ENCODE measurements around the gene PRPF19. TPM values are rescaled to one million over a fixed set of nuclear protein-coding genes. Genes with fewer than 3 reads are reported as not detected.

The PRPF19 gene
- total and polyA plus RNA-seq, 5 donors = 31.5 to 43.4 (median 36.9) TPM

- no peak for ATAC-seq
- WGBS = 51% methylated on average over 16 of the region's 16 CpGs
- Histone ChIP-seq H3K27me3 (ENCODE audit: control insufficient read depth, insufficient read depth) (no peaks in the 10 kb centered on the region), H3K4me1 (ENCODE audit: control insufficient read depth, insufficient read depth, low read length) (no peaks in the 10 kb centered on the region), H3K9me3 (ENCODE audit: control insufficient read depth, low read length) (no peaks in the 10 kb centered on the region), H3K27ac (ENCODE audit: low read length) (no peak overlapping the region), H3K4me3 (ENCODE audit: low read length) (no peak overlapping the region)
- intact Hi-C loops (cut with DNase I) = no loop called here
- DNase-seq = peak in 2 of 3 donors; percentile 19 to 32
Measured at GRCh38 chr11:60863550-60864521, 42.5 kb downstream of the PRPF19 start.

- Histone ChIP-seq H3K4me1 (ENCODE audit: control insufficient read depth, insufficient read depth, low read length) (no peaks in the 10 kb centered on the region), H3K27me3 (ENCODE audit: control insufficient read depth, insufficient read depth) (no peaks in the 10 kb centered on the region), H3K27ac (ENCODE audit: low read length) (no peak overlapping the region), H3K4me3 (ENCODE audit: low read length) (no peak overlapping the region), H3K9me3 (ENCODE audit: control insufficient read depth, low read length) (no peaks in the 10 kb centered on the region)
- intact Hi-C loops (cut with DNase I) = no loop called here
- WGBS = 91% methylated on average over 9 of the region's 9 CpGs
- ATAC-seq = no peak
- peak in 1 of 3 donors; percentile 24 for DNase-seq
Measured at GRCh38 chr11:60862171-60862570, 44.2 kb downstream of the PRPF19 start.

- Histone ChIP-seq H3K27me3 (ENCODE audit: control insufficient read depth, insufficient read depth) (no peaks in the 10 kb centered on the region), H3K27ac (ENCODE audit: low read length) (no peak overlapping the region), H3K4me3 (ENCODE audit: low read length) (no peak overlapping the region), H3K4me1 (ENCODE audit: control insufficient read depth, insufficient read depth, low read length) (no peaks in the 10 kb centered on the region), H3K9me3 (ENCODE audit: control insufficient read depth, low read length) (no peaks in the 10 kb centered on the region)
- ATAC-seq (no peak), DNase-seq (peak in 1 of 3 donors; percentile 15)
- intact Hi-C loops (cut with DNase I) = no loop called here
- WGBS = 44% methylated on average over 7 of the region's 7 CpGs
Measured at GRCh38 chr11:60860943-60861342, 45.4 kb downstream of the PRPF19 start.

- Histone ChIP-seq H3K27me3 (ENCODE audit: control insufficient read depth, insufficient read depth) (no peaks in the 10 kb centered on the region), H3K9me3 (ENCODE audit: control insufficient read depth, low read length) (no peaks in the 10 kb centered on the region), H3K4me1 (ENCODE audit: control insufficient read depth, insufficient read depth, low read length) (no peaks in the 10 kb centered on the region), H3K27ac (ENCODE audit: low read length) (no peak overlapping the region), H3K4me3 (ENCODE audit: low read length) (no peak overlapping the region)
- WGBS = 79% methylated on average over 15 of the region's 15 CpGs
- no peak for ATAC-seq
- intact Hi-C loops (cut with DNase I) = no loop called here
- peak in 1 of 3 donors; percentile 12 for DNase-seq
Measured at GRCh38 chr11:60859616-60860250, 46.7 kb downstream of the PRPF19 start.

GRCh38 chr11:60858731-60859464, 47.5 kb downstream of the PRPF19 start:
- intact Hi-C loops (cut with DNase I) = no loop called here
- no peaks in the 10 kb centered on the region for H3K9me3 ChIP-seq (ENCODE audit: control insufficient read depth, low read length)
- DNase-seq (no peak), ATAC-seq (no peak)
- 63% methylated on average over 4 of the region's 4 CpGs for WGBS
- H3K4me1 ChIP-seq (ENCODE audit: control insufficient read depth, insufficient read depth, low read length) = no peaks in the 10 kb centered on the region
- H3K27ac ChIP-seq (ENCODE audit: low read length) = no peak overlapping the region
- H3K27me3 ChIP-seq (ENCODE audit: control insufficient read depth, insufficient read depth) = no peaks in the 10 kb centered on the region
- H3K4me3 ChIP-seq (ENCODE audit: low read length) = no peak overlapping the region

- Histone ChIP-seq H3K27me3 (ENCODE audit: control insufficient read depth, insufficient read depth) (no peaks in the 10 kb centered on the region), H3K9me3 (ENCODE audit: control insufficient read depth, low read length) (no peaks in the 10 kb centered on the region), H3K4me1 (ENCODE audit: control insufficient read depth, insufficient read depth, low read length) (no peaks in the 10 kb centered on the region), H3K27ac (ENCODE audit: low read length) (no peak overlapping the region), H3K4me3 (ENCODE audit: low read length) (no peak overlapping the region)
- intact Hi-C loops (cut with DNase I) = no loop called here
- ATAC-seq (no peak), DNase-seq (no peak)
- WGBS = 77% methylated on average over 8 of the region's 8 CpGs
Measured at GRCh38 chr11:60858236-60858635, 48.1 kb downstream of the PRPF19 start.

- no peaks in the 10 kb centered on the region for H3K27me3 ChIP-seq (ENCODE audit: control insufficient read depth, insufficient read depth)
- H3K9me3 ChIP-seq (ENCODE audit: control insufficient read depth, low read length) = no peaks in the 10 kb centered on the region
- 86% methylated on average over 5 of the region's 5 CpGs for WGBS
- no peak overlapping the region for H3K4me3 ChIP-seq (ENCODE audit: low read length)
- no peak overlapping the region for H3K27ac ChIP-seq (ENCODE audit: low read length)
- DNase-seq (no peak), ATAC-seq (no peak)
- intact Hi-C loops (cut with DNase I) = no loop called here
- no peaks in the 10 kb centered on the region for H3K4me1 ChIP-seq (ENCODE audit: control insufficient read depth, insufficient read depth, low read length)
Measured at GRCh38 chr11:60857378-60858232, 48.8 kb downstream of the PRPF19 start.

GRCh38 chr11:60855726-60856633, 50.4 kb downstream of the PRPF19 start, which contains the start of gene PTGDR2:
TSS of gene PTGDR2 (minus strand) at chr11:60855950. CDS start at chr11:60853722, 2,228 bp downstream.
- DNase-seq (peak in 2 of 3 donors; percentile 16 to 37), ATAC-seq (no peak)
- Histone ChIP-seq H3K27me3 (ENCODE audit: control insufficient read depth, insufficient read depth) (no peaks in the 10 kb centered on the region), H3K27ac (ENCODE audit: low read length) (no peak within 1 kb of the TSS), H3K9me3 (ENCODE audit: control insufficient read depth, low read length) (no peaks in the 10 kb centered on the region), H3K4me3 (ENCODE audit: low read length) (no peak within 1 kb of the TSS), H3K4me1 (ENCODE audit: control insufficient read depth, insufficient read depth, low read length) (no peaks in the 10 kb centered on the region)
- WGBS = 52% methylated on average over 14 of the region's 14 CpGs
- intact Hi-C loops (cut with DNase I) = no loop called here

GRCh38 chr11:60854847-60855725, 51.3 kb downstream of the PRPF19 start:
- intact Hi-C loops (cut with DNase I) = no loop called here
- Histone ChIP-seq H3K27ac (ENCODE audit: low read length) (no peak overlapping the region), H3K27me3 (ENCODE audit: control insufficient read depth, insufficient read depth) (no peaks in the 10 kb centered on the region), H3K9me3 (ENCODE audit: control insufficient read depth, low read length) (no peaks in the 10 kb centered on the region), H3K4me1 (ENCODE audit: control insufficient read depth, insufficient read depth, low read length) (no peaks in the 10 kb centered on the region), H3K4me3 (ENCODE audit: low read length) (no peak overlapping the region)
- DNase-seq (no peak), ATAC-seq (no peak)
- 56% methylated on average over 8 of the region's 8 CpGs for WGBS

All from right cardiac atrium (tissue), 5 donors.